Stimulated activated CD4-positive, alpha-beta T cell treated with anti-CD3 and anti-CD28 coated beads, Interleukin-2, amount 100 ng/mL, for 24 hours (primary cell): ENCODE measurements around the gene TMEM259.
"Not testable (repeated sequence)": the region's sequence is repeated elsewhere in the genome, so short reads cannot be mapped to it uniquely, and the experiment has no call there.

ENCODE experiments used
- DNase-seq, 2 donors: peaks; one replicate each; pipeline ENCODE4 v3.0.0-alpha.2; 2020

Gene TMEM259

GRCh38 chr19:1038978-1039645 lies 18.2 kb upstream of the TMEM259 start:
- DNase-seq: no peak

GRCh38 chr19:1037621-1038064 lies 16.7 kb upstream of the TMEM259 start:
- DNase-seq: no peak

- no peak for DNase-seq
Observed at GRCh38 chr19:1035998-1036621, 15.2 kb upstream of the TMEM259 start.

- DNase-seq: no peak
Observed at GRCh38 chr19:1032264-1032867, 11.4 kb upstream of the TMEM259 start.

GRCh38 chr19:1028062-1028926 lies 7.4 kb upstream of the TMEM259 start:
- DNase-seq: peak; percentile 57 to 62

GRCh38 chr19:1027650-1028061 lies 6.7 kb upstream of the TMEM259 start:
- no peak for DNase-seq

- DNase-seq: peak; percentile 38 to 56
Observed at GRCh38 chr19:1026783-1027649, 6.1 kb upstream of the TMEM259 start.

GRCh38 chr19:1025960-1026782 lies 5.2 kb upstream of the TMEM259 start, which contains the start of gene CNN2:
Gene CNN2 (plus strand): TSS chr19:1026608. CDS start chr19:1026662, 54 bp downstream.
- DNase-seq: peak; percentile 74 to 79

- not testable (repeated sequence) for DNase-seq
Observed at GRCh38 chr19:1025080-1025479, 4.2 kb upstream of the TMEM259 start.

GRCh38 chr19:1023883-1024188 lies 2.9 kb upstream of the TMEM259 start:
- not testable (repeated sequence) for DNase-seq

- peak in 1 of 2 donors; percentile 41 for DNase-seq
Observed at GRCh38 chr19:1019980-1020867, 699 bp downstream of the TMEM259 start.

GRCh38 chr19:1019616-1019961 lies 1.3 kb downstream of the TMEM259 start:
- DNase-seq: no peak

GRCh38 chr19:1018932-1019615 lies 1.8 kb downstream of the TMEM259 start:
- no peak for DNase-seq

- no peak for DNase-seq
Observed at GRCh38 chr19:1018393-1018792, 2.5 kb downstream of the TMEM259 start.

GRCh38 chr19:1017906-1018305 lies 3.0 kb downstream of the TMEM259 start:
- DNase-seq: no peak

- DNase-seq: no peak
Observed at GRCh38 chr19:1017115-1017905, 3.6 kb downstream of the TMEM259 start.

GRCh38 chr19:1016647-1017114 lies 4.2 kb downstream of the TMEM259 start:
- no peak for DNase-seq

- DNase-seq: no peak
Observed at GRCh38 chr19:1015782-1016646, 4.9 kb downstream of the TMEM259 start.
